ENCODE results near the gene MAVS.

- TF ChIP-seq, protein P1, sequence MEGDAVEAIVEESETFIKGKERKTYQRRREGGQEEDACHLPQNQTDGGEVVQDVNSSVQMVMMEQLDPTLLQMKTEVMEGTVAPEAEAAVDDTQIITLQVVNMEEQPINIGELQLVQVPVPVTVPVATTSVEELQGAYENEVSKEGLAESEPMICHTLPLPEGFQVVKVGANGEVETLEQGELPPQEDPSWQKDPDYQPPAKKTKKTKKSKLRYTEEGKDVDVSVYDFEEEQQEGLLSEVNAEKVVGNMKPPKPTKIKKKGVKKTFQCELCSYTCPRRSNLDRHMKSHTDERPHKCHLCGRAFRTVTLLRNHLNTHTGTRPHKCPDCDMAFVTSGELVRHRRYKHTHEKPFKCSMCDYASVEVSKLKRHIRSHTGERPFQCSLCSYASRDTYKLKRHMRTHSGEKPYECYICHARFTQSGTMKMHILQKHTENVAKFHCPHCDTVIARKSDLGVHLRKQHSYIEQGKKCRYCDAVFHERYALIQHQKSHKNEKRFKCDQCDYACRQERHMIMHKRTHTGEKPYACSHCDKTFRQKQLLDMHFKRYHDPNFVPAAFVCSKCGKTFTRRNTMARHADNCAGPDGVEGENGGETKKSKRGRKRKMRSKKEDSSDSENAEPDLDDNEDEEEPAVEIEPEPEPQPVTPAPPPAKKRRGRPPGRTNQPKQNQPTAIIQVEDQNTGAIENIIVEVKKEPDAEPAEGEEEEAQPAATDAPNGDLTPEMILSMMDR (IDR thresholded peaks at IDR 0.05; ENCODE audit: borderline replicate concordance, extremely low read depth, low read length, poor library complexity, severe bottlenecking) = no peak
- TF ChIP-seq EZH2 (IDR thresholded peaks at IDR 0.05; ENCODE audit: borderline replicate concordance, low read depth, low read length, severe bottlenecking) = no peak
Observed at GRCh38 chr20:3901028-3901705, 54.5 kb downstream of the MAVS start.

Measured in DND-41 (cell line).